ENCODE data around the gene KRT222.

DNA sequence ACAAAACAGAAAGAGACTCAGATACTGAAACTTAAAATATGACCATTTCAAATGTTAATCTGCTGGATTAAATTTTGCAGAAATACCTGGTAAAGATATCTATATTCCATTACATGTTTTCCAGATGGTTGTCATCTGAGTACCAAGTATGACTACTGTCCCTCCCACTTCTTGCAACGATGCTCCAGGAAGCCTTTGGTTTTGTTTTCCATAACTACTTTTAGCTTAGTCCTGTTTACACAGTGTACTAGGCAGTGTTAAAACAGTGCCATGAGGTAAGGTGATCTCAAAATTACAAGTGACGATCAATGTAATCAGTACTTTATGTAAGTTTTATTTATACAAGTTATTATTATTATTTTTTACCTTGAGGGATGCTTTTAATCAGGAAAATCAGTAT is 35.1 kb downstream of the KRT222 start:
- TF ChIP-seq, protein P1, sequence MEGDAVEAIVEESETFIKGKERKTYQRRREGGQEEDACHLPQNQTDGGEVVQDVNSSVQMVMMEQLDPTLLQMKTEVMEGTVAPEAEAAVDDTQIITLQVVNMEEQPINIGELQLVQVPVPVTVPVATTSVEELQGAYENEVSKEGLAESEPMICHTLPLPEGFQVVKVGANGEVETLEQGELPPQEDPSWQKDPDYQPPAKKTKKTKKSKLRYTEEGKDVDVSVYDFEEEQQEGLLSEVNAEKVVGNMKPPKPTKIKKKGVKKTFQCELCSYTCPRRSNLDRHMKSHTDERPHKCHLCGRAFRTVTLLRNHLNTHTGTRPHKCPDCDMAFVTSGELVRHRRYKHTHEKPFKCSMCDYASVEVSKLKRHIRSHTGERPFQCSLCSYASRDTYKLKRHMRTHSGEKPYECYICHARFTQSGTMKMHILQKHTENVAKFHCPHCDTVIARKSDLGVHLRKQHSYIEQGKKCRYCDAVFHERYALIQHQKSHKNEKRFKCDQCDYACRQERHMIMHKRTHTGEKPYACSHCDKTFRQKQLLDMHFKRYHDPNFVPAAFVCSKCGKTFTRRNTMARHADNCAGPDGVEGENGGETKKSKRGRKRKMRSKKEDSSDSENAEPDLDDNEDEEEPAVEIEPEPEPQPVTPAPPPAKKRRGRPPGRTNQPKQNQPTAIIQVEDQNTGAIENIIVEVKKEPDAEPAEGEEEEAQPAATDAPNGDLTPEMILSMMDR (IDR thresholded peaks at IDR 0.05; ENCODE audit: borderline replicate concordance, extremely low read depth, low read length, poor library complexity, severe bottlenecking), result no peak
- TF ChIP-seq EZH2 (IDR thresholded peaks at IDR 0.05; ENCODE audit: borderline replicate concordance, low read depth, low read length, severe bottlenecking), result no peak

All from DND-41 (cell line).